ENCODE measurements around the gene CATSPERE. TPM values are rescaled to one million over a fixed set of nuclear protein-coding genes. Genes with fewer than 3 reads are reported as not detected.
A peak's percentile ranks its signal among the peaks of the same experiment; 100 is the strongest.

CATSPERE gene
- total and polyA plus RNA-seq, 10 of the 15 experiments (the other 5 are each of a cell fraction or from before 2014, with no cell fraction given): 0.04 to 0.24 (median 0.17) TPM; not detected in 3

GRCh38 chr1:244652623-244653438, 191.8 kb downstream of the CATSPERE start, which contains the start of gene DESI2 (continued):
- TF ChIP-seq JUND (IDR thresholded peaks at IDR 0.05; ENCODE audit: low read depth, low read length): 0 out of 2 replicates have a peak, but pooled peaks have one; percentile 18
- TF ChIP-seq YBX1 (IDR thresholded peaks at IDR 0.05): no peak
- no peak for TF ChIP-seq TBL1XR1 (IDR thresholded peaks at IDR 0.05; ENCODE audit: low read depth, low read length)
- no peak for TF ChIP-seq CHD4 (IDR thresholded peaks at IDR 0.05)
- TF ChIP-seq FOXK2 (IDR thresholded peaks at IDR 0.05): no peak
- TF ChIP-seq SP1 (IDR thresholded peaks at IDR 0.05; ENCODE audit: low read depth, low read length): peak; percentile 29
- no peak for TF ChIP-seq NFYB (IDR thresholded peaks at IDR 0.05; ENCODE audit: insufficient read depth, low read depth, low read length)
- no peak for TF ChIP-seq ZBED1 (IDR thresholded peaks at IDR 0.05; ENCODE audit: borderline replicate concordance)
- TF ChIP-seq RAD21 (IDR thresholded peaks at IDR 0.05; ENCODE audit: insufficient read depth, low read depth, low read length): no peak
- no peak for TF ChIP-seq IKZF2 (IDR thresholded peaks at IDR 0.05)
- no peak for TF ChIP-seq MYC (IDR thresholded peaks at IDR 0.05; ENCODE audit: insufficient read depth, insufficient read length, insufficient replicate concordance, low read length, severe bottlenecking)
- no peak for TF ChIP-seq WRNIP1 (IDR thresholded peaks at IDR 0.05; ENCODE audit: borderline replicate concordance, low read depth, low read length)
- TF ChIP-seq ATF3 (IDR thresholded peaks at IDR 0.05; ENCODE audit: borderline replicate concordance, extremely low read depth, low read depth, low read length): no peak
- TF ChIP-seq HDAC6 (IDR thresholded peaks at IDR 0.05; ENCODE audit: unreplicated experiment): no peak
- TF ChIP-seq CEBPZ (IDR thresholded peaks at IDR 0.05; ENCODE audit: low read depth, low read length): no peak
- peak; percentile 98 for TF ChIP-seq HCFC1 (IDR thresholded peaks at IDR 0.05; ENCODE audit: low read length)
- TF ChIP-seq IRF3 (IDR thresholded peaks at IDR 0.05): 0 out of 2 replicates have a peak, but pooled peaks have one; percentile 8
- peak; percentile 73 for TF ChIP-seq CREB1 (IDR thresholded peaks at IDR 0.05; ENCODE audit: low read depth)
- TF ChIP-seq ZNF207 (IDR thresholded peaks at IDR 0.05; ENCODE audit: borderline replicate concordance): no peak
- no peak for TF ChIP-seq SUZ12 (IDR thresholded peaks at IDR 0.05; ENCODE audit: unreplicated experiment)
- TF ChIP-seq POLR2A (IDR thresholded peaks at IDR 0.05; ENCODE audit: low read depth, low read length): peak; percentile 96
- TF ChIP-seq CEBPB (IDR thresholded peaks at IDR 0.05; ENCODE audit: borderline replicate concordance in 1 of 2, low read depth in 2 of 2, low read length in 2 of 2): no peak
- peak; percentile 30; the same call in 1 of the 2 replicates for TF ChIP-seq RUNX3 (IDR thresholded peaks at IDR 0.05; ENCODE audit: low read length)
- TF ChIP-seq ZBTB4 (CRISPR knock-in tag; IDR thresholded peaks at IDR 0.05): no peak

Measured in GM12878 (cell line).